ENCODE data around the gene UHRF1. TPM values are rescaled to one million over a fixed set of nuclear protein-coding genes. Genes with fewer than 3 reads are reported as not detected.

The UHRF1 gene
- total and polyA plus RNA-seq, 3 donors from 2014 or later: 9.3 to 11.7 (median 10.0) TPM

DNA sequence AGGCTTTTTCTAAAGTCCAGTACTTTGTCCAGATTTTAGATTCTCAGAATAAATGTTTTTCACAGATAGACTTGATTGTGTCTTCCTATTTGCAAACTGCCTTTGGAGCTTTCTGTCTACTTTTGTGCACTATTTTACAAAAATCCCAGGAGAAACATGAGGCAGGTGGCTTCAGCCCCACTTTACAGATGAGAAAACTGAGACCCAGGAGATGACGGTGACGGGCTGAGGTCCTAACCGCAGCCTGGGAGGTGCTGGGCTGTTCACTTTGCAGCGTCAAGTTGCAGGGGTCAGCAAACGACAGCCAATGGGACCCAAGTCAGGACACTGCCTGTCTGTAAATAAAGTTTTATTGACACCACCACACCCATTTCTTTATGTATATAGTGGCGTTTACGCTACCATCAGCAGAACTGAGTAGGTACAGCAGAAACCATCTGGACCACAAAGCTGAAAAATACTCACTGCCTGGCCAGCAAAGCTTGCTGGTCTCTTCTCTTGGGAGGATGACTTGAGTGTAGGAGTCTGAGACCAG, 52.9 kb downstream of the UHRF1 start:
- Histone ChIP-seq H3K27me3 (no peaks in the 10 kb centered on the region), H3K4me1 (no peaks in the 10 kb centered on the region), H3K27ac (no peak overlapping the region), H3K36me3 (ENCODE audit: low read depth, missing control alignments) (no peaks in the 10 kb centered on the region), H3K4me3 (no peak overlapping the region), H3K9me3 (no peaks in the 10 kb centered on the region)
- DNase-seq: no peak
- 95 to 96% methylated on average over 7 of the region's 7 CpGs for WGBS, 2 donors
- intact Hi-C loops (cut with DNase I; ENCODE audit: low total_unique reads): no loop called here
- TF ChIP-seq POLR2A (IDR thresholded peaks at IDR 0.05): no peak
- TF ChIP-seq, protein P1, sequence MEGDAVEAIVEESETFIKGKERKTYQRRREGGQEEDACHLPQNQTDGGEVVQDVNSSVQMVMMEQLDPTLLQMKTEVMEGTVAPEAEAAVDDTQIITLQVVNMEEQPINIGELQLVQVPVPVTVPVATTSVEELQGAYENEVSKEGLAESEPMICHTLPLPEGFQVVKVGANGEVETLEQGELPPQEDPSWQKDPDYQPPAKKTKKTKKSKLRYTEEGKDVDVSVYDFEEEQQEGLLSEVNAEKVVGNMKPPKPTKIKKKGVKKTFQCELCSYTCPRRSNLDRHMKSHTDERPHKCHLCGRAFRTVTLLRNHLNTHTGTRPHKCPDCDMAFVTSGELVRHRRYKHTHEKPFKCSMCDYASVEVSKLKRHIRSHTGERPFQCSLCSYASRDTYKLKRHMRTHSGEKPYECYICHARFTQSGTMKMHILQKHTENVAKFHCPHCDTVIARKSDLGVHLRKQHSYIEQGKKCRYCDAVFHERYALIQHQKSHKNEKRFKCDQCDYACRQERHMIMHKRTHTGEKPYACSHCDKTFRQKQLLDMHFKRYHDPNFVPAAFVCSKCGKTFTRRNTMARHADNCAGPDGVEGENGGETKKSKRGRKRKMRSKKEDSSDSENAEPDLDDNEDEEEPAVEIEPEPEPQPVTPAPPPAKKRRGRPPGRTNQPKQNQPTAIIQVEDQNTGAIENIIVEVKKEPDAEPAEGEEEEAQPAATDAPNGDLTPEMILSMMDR (IDR thresholded peaks at IDR 0.05): no peak

DNA sequence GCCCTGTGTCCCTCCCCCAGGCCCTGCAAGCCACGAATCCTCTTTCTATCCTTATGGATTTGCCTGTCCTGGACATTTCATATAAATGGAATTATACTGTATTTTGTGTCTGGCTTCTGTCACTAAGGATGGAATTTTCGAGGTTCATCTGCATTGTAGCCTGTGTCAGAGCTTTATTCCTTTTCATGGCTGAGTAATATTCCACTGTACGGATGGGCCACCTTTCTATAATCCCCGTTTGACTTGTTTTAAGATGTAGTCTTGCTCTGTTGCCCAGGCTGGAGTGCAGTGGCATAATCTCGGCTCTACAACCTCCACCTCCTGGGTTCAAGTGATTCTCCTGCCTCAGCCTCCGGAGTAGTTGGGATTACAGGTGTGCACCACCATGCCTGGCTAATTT, 55.8 kb downstream of the UHRF1 start:
- Histone ChIP-seq H3K4me1 (peaks cover 6% of the 10 kb centered on the region), H3K27me3 (no peaks in the 10 kb centered on the region), H3K27ac (no peak overlapping the region), H3K36me3 (ENCODE audit: low read depth, missing control alignments) (no peaks in the 10 kb centered on the region), H3K4me3 (no peak overlapping the region), H3K9me3 (no peaks in the 10 kb centered on the region)
- intact Hi-C loops (cut with DNase I; ENCODE audit: low total_unique reads): no loop called here
- WGBS, 2 donors: 88 to 98% methylated on average over 6 of the region's 6 CpGs
- no peak for TF ChIP-seq POLR2A (IDR thresholded peaks at IDR 0.05)
- TF ChIP-seq, protein P1 (IDR thresholded peaks at IDR 0.05): no peak
- DNase-seq: no peak

DNA sequence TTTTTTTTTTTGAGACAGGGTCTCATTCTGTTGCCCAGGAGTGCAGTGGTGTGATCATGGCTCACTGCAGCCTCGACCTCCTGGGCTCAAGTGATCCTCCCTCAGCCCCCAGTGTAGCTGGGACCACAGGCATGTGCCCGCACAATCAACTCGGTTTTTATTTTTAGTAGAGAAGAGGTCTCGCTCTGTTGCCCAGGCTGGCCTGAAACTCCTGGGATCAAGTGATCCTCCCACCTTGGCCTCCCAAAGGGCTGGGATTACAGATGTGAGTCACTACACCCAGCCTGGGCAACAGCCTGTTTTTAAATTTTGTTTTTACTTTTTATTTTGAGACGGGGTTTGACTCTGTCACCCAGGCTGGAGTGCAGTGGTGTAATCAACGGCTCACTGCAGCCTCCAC, 57.3 kb downstream of the UHRF1 start:
- 79 to 94% methylated on average over 6 of the region's 6 CpGs for WGBS, 2 donors
- H3K9me3 ChIP-seq: no peaks in the 10 kb centered on the region
- TF ChIP-seq, protein P1 (IDR thresholded peaks at IDR 0.05): no peak
- TF ChIP-seq POLR2A (IDR thresholded peaks at IDR 0.05): no peak
- DNase-seq: no peak
- no peaks in the 10 kb centered on the region for H3K27me3 ChIP-seq
- H3K4me1 ChIP-seq: peaks cover 21% of the 10 kb centered on the region
- no peak overlapping the region for H3K27ac ChIP-seq
- no peak overlapping the region for H3K4me3 ChIP-seq
- H3K36me3 ChIP-seq (ENCODE audit: low read depth, missing control alignments): no peaks in the 10 kb centered on the region
- intact Hi-C loops (cut with DNase I; ENCODE audit: low total_unique reads): no loop called here

DNA sequence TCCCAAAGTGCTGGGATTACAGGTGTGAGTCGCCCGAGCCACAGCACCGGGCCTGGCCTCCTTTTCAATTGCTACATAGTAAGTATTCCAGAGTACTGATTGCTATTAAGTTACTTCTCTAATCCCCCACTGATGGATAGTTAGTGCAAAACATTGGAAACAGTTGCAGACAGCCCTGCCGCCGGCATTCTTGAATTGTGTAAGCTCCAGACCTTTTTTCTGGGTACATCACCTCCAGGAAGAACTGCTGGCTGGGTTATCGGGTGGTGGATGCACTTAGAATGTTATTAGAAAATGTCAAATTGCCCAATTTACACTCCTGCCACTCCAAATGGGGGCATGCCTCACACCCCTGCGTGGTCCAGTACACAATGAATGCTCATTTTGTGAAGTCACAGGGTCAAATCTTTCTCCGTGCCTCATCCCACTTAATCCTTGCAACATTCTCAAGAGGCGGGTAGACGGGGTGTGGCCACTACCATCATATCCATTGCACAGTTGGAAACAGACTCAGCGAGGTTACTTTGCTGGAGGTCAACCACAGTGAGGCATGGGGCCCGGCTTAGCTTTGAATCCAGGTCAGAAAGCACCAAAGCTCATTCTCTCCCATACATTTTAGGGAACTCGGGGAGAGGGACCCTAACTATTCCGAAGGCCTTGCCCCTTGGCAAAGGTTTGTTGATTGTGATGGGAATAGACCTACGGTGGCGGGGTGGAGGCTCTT, 58.6 kb downstream of the UHRF1 start:
- peak overlapping the region; percentile 17 to 31 for H3K4me3 ChIP-seq
- H3K9me3 ChIP-seq: no peaks in the 10 kb centered on the region
- peak overlapping the region in 1 of 2 donors; percentile 38 for H3K27ac ChIP-seq
- peaks cover 27% of the 10 kb centered on the region for H3K4me1 ChIP-seq
- DNase-seq: peak; percentile 69
- no peaks in the 10 kb centered on the region for H3K27me3 ChIP-seq
- intact Hi-C loops (cut with DNase I; ENCODE audit: low total_unique reads): no loop called here
- TF ChIP-seq POLR2A (IDR thresholded peaks at IDR 0.05): no peak
- TF ChIP-seq, protein P1 (IDR thresholded peaks at IDR 0.05): no peak
- 42 to 46% methylated on average over 13 to 16 of the region's 16 CpGs for WGBS, 2 donors
- no peaks in the 10 kb centered on the region for H3K36me3 ChIP-seq (ENCODE audit: low read depth, missing control alignments)
